Fibroblast of skin of left quadriceps (primary cell): ENCODE data around the gene PTX4.

Experiments used
- DNase-seq, 2 experiments: peaks; one replicate each; pipeline ENCODE4 v3.0.0-alpha.2; 2013; ENCODE audit warnings: low read depth in 2 of 2

The PTX4 gene, protein sequence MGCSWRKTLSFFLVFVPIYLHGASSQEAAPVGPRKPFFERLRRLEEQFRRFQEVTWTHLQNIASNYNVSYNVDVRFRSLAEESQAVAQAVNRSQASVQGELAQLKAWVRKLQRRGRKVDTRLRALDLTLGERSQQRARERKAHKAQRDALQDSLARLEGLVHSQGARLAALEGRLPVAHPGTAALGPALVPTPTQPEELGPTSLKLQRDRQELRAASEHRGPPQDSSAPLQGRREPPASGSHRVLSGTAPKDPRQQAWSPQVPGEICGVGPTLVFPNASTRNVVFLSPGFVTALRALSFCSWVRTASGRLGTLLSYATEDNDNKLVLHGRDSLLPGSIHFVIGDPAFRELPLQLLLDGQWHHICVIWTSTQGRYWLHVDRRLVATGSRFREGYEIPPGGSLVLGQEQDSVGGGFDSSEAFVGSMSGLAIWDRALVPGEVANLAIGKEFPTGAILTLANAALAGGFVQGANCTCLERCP

GRCh38 chr16:1488619-1489018 is at the start of gene PTX4:
Gene PTX4 (minus strand): TSS chr16:1488944. CDS start chr16:1488909, 35 bp downstream.
- no peak for DNase-seq

DNA sequence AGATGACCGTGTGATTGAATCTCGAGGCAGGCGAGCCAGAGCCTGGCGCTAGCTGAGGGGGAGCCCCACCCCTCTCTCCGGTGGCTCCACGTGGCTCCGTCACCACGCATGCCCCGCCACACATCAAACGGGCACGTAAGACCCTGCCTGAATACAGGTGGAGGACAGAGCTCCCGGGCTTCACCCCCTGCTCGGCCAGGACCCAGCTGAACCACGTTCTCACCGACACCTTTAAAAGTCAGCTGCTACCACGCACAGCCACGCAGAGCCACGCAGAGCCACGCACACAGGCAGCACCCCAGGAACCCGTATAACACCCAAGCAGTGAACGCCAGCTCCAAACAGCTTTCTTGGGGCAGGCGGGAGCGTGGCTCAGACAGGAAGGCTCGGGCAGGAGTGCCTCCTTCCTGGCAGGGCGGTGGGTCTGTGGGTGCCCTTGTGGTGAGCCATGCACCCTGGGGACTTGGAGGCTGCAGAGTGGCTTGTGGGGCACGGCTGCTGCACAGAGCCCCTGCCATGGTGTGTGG is 49.1 kb upstream of the PTX4 start:
- DNase-seq = no peak

- no peak for DNase-seq
Measured at GRCh38 chr16:1537138-1537577, 48.4 kb upstream of the PTX4 start.

GRCh38 chr16:1536601-1537000 is 47.9 kb upstream of the PTX4 start:
- DNase-seq = no peak

DNA sequence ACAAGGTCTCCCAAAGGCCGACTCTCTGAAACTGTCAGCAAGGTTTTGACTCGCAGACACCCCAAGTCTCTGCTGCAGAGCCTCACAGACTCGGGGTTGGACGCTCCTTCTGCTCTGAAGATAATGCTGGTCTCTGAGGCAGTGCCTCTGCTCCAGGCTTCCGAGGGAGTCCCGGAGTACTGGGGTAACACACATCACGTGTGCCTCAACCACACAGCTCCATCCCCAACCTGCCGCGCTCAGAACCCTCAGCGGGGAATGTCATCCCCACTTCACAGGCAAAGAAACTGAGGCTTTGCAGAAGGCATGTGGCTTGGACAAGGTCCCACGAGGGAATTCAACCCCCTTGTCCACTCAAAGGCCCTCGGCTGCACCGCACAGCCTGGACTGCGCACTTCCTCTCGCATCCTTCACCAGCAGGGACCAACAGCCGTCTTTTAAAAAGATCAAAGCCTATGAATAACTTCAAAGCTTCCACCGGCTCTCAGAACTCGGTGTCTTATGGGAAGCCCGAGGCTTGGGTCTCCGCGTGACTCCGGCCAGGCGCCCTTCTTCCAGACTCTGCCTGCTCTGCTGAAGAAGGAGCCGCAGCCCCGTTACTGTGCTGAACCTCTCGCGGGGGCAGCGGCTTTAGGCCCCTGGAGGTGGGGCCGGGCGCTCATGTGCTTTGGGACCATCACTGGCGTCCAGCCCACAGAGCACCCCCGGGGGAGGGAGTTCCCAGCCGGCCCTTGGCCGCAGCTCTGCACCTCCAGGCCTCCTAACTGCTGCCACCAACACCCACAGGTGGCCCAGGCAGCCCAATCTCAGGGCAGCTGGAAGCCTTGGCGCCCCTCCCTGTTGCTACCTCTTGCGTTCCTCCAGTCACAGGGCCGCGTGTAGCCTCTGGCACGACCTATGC is 46.9 kb upstream of the PTX4 start:
- no peak for DNase-seq

DNA sequence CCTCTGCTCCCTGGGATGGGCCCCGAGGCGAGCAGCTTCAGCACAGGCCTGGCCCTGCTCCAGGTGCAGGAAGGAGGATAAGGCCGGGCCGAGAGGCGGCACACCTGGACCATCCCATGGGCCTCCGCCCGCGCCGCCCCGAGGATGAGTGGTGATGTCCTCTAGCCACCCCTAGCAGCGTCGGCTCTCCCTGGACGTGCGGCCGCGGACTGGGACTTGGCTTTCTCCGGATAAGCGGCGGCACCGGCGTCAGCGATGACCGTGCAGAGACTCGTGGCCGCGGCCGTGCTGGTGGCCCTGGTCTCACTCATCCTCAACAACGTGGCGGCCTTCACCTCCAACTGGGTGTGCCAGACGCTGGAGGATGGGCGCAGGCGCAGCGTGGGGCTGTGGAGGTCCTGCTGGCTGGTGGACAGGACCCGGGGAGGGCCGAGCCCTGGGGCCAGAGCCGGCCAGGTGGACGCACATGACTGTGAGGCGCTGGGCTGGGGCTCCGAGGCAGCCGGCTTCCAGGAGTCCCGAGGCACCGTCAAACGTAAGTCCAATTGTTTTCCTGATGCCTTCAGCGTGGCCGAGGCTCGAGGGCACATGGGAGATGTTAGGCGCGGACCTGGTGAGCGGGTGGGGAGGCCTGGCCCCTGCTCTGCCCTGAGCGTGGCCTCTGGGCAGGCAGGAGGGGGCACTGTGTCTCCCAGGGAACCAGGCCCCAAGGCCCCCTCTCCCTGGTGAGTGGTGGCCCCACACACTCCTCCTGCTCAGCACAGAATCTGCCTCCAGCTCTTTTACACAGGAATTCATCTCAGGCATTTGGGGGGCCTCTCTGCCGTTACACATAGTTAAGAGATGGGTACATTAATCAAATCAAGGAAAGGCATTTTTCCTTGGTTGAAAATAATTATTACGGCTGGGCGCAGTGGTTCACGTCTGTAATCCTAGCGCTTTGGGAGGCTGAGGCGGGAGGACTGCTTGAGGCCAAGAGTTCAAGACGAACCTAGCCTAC is 45.6 kb upstream of the PTX4 start:
- no peak for DNase-seq

- DNase-seq = peak; percentile 62 to 64
Measured at GRCh38 chr16:1533443-1533951, 44.8 kb upstream of the PTX4 start, which contains the start of gene TMEM204. Gene TMEM204 (plus strand): TSS chr16:1533666. CDS start chr16:1534276, 610 bp downstream.

DNA sequence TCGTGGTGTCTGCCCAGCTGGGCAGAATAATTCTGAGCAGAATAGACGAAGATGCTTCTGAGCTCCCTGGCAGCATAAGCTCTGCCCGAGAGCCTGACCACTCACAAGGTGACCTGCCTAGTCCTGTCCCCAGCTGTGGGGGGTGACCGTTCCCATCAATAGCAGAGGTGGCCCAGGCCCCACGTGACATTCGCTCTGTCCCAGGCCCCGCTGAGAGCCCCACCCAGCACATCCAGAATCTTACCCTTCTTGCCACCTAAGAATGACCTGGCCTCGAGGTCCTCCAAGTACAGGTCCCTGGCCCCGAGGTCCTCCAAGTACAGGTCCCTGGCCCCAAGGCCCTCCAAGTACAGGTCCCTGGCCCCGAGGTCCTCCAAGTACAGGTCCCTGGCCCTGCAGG is 44.0 kb upstream of the PTX4 start:
- DNase-seq = no peak

- no peak for DNase-seq
Measured at GRCh38 chr16:1532081-1532760, 43.5 kb upstream of the PTX4 start.

DNA sequence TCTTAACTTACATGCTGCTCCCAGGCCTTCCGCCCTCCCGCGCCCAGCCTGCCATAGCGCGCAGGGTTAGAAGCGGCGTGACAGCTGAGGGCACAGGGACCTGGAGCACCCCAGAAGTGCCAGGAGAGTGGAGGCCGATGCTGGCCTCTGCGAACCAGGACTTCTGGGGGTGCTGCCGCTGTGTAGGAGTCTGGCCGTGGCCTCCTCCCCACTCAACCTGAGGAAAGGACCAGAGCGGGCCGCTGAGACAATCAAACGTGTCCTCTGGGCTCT is 42.8 kb upstream of the PTX4 start:
- DNase-seq = no peak

GRCh38 chr16:1530883-1531637 is 42.3 kb upstream of the PTX4 start:
- DNase-seq = peak; percentile 72 to 78

- DNase-seq = no peak
Measured at GRCh38 chr16:1530349-1530882, 41.7 kb upstream of the PTX4 start.

DNA sequence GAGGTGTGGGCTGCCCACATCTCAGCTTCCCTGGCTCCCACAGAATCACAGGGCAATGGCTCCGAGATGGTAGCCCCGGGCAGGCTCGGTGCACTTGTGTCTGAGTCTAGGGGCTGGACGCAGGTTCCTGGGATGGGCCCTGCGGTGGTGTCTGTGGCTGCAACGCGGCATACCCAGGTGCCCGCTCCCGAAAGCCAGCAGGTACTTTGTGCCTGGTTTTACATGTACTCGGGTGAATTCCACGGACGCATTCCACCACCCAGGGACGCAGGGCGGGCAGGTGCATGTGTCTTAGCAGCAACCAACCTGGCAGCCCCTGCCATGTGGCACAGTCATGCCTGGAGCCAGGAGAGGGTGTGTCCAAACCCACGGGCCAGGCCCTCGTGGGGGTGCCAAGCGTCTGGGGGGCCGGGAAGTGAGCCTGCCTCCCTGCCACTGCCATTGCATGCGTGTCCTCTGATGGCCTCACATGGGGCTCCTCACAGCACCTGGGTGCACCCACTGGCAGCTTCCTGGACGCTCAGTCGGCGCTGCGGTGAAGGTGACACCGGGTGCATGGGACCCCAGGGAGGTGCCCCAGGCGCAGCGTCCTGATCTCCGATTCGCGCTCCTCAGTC is 40.3 kb upstream of the PTX4 start:
- DNase-seq = no peak

- DNase-seq = no peak
Measured at GRCh38 chr16:1527836-1528811, 39.4 kb upstream of the PTX4 start.

DNA sequence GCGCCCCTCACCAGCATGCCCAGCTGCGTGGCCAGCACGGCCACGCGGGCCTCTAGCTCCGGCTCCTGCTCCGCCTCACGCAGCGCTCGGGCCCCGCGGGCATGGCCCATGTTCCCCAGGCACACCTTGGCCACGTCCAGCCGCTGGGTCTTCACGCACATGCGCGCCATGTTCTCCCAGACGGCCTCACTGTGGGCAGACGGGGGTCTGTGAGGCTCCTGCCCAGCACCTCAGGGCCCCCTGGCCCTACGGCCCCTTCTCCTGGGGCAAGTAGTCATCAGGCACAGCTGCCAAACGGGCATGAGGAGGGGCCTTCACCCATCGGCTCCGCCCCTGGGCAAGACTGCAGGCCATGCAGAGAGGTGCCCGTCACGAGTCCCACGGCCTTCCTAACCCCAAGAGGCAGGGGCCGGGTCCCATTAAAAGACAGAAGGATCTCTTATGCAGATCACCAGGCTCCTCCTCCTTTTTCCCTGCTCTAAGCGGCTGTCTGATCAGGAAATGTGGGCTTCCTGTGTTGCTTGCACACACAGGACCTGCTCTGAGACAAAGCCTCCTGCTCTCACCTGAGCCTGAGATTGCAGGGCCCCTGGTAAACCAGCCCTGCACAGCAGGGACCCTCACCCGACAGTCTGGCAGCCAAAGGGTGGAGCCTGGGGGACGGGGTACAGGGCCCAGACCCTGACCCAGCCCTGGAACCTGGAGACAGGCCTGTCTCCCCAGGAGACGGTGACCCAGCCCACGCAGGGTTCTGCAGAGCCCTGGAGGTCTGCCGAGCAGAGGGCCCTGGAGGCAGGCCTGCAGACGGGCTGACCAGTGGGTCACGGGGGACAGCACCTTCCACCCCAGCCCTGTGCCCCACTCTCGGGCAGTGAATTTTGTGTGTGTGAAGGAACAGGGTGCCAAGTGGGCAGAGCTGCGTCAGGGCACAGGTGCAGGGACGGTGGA is 38.1 kb upstream of the PTX4 start:
- no peak for DNase-seq

- DNase-seq = no peak
Measured at GRCh38 chr16:1525871-1526607, 37.3 kb upstream of the PTX4 start.
